Endodermal cell (in vitro differentiated cells): ENCODE measurements around the gene KERA. TPM values are rescaled to one million over a fixed set of nuclear protein-coding genes. Genes with fewer than 3 reads are reported as not detected.

ENCODE experiments used
- DNase-seq: peaks from one replicate; pipeline ENCODE4 v3.0.0-alpha.2; 2017
- H3K27ac ChIP-seq: 2 replicates; pipeline ENCODE4 v1.5.1; 2013; ENCODE audit warnings: mild to moderate bottlenecking, low read depth, low read length, moderate library complexity
- H3K27me3 ChIP-seq: 2 replicates; pipeline ENCODE4 v1.6.1; 2013; ENCODE audit warnings: mild to moderate bottlenecking, low read length, moderate library complexity; ENCODE audit not compliant: insufficient read depth, control insufficient read depth, poor library complexity, severe bottlenecking
- H3K36me3 ChIP-seq: 2 replicates; pipeline ENCODE4 v1.7.0; 2013; ENCODE audit warnings: mild to moderate bottlenecking, low read length, moderate library complexity; ENCODE audit not compliant: control insufficient read depth, insufficient read depth
- H3K4me1 ChIP-seq: one replicate; pipeline ENCODE4 v1.7.0; 2013; ENCODE audit warnings: low read length; ENCODE audit not compliant: control insufficient read depth, insufficient read depth
- H3K4me3 ChIP-seq: 2 replicates; pipeline ENCODE4 v1.5.1; 2013; ENCODE audit warnings: mild to moderate bottlenecking, low read length, moderate library complexity
- H3K9ac ChIP-seq: 2 replicates; pipeline ENCODE4 v1.6.1; 2013; ENCODE audit warnings: mild to moderate bottlenecking, low read length, moderate library complexity; ENCODE audit not compliant: poor library complexity, severe bottlenecking; ENCODE audit errors: extremely low read depth
- H3K9me3 ChIP-seq: 2 replicates; pipeline ENCODE4 v1.6.1; 2013; ENCODE audit warnings: mild to moderate bottlenecking, low read length, moderate library complexity; ENCODE audit not compliant: control insufficient read depth
- H3K27ac Mint-ChIP-seq: 2 replicates; pipeline ENCODE4 v1.8.0; 2020; ENCODE audit warnings: mixed read lengths
- H3K27me3 Mint-ChIP-seq: 2 replicates; pipeline ENCODE4 v1.8.0; 2021; ENCODE audit warnings: mild to moderate bottlenecking, mixed read lengths; ENCODE audit not compliant: insufficient read depth
- H3K36me3 Mint-ChIP-seq: 2 replicates; pipeline ENCODE4 v1.8.0; 2020; ENCODE audit warnings: low read depth, mixed read lengths
- H3K4me1 Mint-ChIP-seq: 2 replicates; pipeline ENCODE4 v1.8.0; 2020; ENCODE audit warnings: mixed read lengths
- H3K4me3 Mint-ChIP-seq: 2 replicates; pipeline ENCODE4 v1.8.0; 2020; ENCODE audit warnings: mild to moderate bottlenecking, moderate library complexity, mixed read lengths
- H3K9me3 Mint-ChIP-seq: 2 replicates; pipeline ENCODE4 v1.8.0; 2020; ENCODE audit warnings: mild to moderate bottlenecking, mixed read lengths
- WGBS, 2 experiments: methylation state at CpG; one replicate each; pipeline versions ENCODE4 v1.1.5 to v1.1.7; 2013; ENCODE audit warnings: missing lambda C conversion rate in 2 of 2, mixed read lengths in 1 of 2; ENCODE audit not compliant: insufficient coverage in 1 of 2, insufficient read length in 1 of 2; 5-methylcytosine and 5-hydroxymethylcytosine counted together
- total RNA-seq, 2 donors: library from RNA; stranded (reverse); fragmentation: NEBNext Ultra II Directional in 1 of 2; extraction: Animal tissue kit (Norgen Biotek cat#: 25700) in 1 of 2; gene quantifications; 2 replicates in 1 of 2; 3 replicates in 1 of 2; pipeline ENCODE4 v1.2.1, GENCODE V29; 2021
- TF ChIP-seq, protein P1 (sequence below): fragments of 200-600 bp; sonication (generic); conservative IDR thresholded peaks from 2 replicates; pipeline ENCODE4 v1.5.0; 2021; ENCODE audit warnings: antibody characterized with exemption, mild to moderate bottlenecking

Gene KERA
- total RNA-seq, 2 donors from 2014 or later = not detected

DNA sequence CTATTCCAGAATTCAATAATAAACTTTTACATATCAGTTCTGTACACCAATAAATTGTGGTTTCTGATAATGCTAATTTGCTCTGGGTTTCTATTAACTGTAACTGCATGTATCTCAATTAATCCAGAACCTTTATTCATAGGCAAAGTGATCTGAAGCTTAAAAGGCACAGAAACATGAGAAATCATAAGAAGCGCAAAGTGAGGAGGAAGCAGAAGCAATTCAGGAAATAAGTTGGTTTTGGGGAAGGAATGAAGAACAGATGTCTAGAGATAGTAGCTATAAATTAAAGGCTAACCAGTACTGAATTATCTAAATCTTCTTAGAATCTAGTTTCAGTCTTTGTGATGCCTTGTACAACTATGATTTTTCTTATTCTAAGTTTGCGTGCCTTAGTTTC lies 24.6 kb downstream of the KERA start:
- 90% methylated on average over 2 of the region's 2 CpGs; no CpG with 5 or more reads in 1 of the 2 experiments for WGBS, 2 experiments
- H3K9me3 Mint-ChIP-seq = no peaks in the 10 kb centered on the region
- Histone ChIP-seq H3K27me3 (no peaks in the 10 kb centered on the region), H3K4me3 (no peak overlapping the region), H3K36me3 (no peaks in the 10 kb centered on the region), H3K27ac (no peak overlapping the region), H3K9me3 (no peaks in the 10 kb centered on the region), H3K4me1 (no peaks in the 10 kb centered on the region), H3K9ac (no peak overlapping the region)
- H3K4me1 Mint-ChIP-seq = no peaks in the 10 kb centered on the region
- TF ChIP-seq, protein P1, sequence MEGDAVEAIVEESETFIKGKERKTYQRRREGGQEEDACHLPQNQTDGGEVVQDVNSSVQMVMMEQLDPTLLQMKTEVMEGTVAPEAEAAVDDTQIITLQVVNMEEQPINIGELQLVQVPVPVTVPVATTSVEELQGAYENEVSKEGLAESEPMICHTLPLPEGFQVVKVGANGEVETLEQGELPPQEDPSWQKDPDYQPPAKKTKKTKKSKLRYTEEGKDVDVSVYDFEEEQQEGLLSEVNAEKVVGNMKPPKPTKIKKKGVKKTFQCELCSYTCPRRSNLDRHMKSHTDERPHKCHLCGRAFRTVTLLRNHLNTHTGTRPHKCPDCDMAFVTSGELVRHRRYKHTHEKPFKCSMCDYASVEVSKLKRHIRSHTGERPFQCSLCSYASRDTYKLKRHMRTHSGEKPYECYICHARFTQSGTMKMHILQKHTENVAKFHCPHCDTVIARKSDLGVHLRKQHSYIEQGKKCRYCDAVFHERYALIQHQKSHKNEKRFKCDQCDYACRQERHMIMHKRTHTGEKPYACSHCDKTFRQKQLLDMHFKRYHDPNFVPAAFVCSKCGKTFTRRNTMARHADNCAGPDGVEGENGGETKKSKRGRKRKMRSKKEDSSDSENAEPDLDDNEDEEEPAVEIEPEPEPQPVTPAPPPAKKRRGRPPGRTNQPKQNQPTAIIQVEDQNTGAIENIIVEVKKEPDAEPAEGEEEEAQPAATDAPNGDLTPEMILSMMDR = no peak
- no peaks in the 10 kb centered on the region for H3K36me3 Mint-ChIP-seq
- no peak overlapping the region for H3K27ac Mint-ChIP-seq
- H3K4me3 Mint-ChIP-seq = no peak overlapping the region
- no peak for DNase-seq
- H3K27me3 Mint-ChIP-seq = no peaks in the 10 kb centered on the region

DNA sequence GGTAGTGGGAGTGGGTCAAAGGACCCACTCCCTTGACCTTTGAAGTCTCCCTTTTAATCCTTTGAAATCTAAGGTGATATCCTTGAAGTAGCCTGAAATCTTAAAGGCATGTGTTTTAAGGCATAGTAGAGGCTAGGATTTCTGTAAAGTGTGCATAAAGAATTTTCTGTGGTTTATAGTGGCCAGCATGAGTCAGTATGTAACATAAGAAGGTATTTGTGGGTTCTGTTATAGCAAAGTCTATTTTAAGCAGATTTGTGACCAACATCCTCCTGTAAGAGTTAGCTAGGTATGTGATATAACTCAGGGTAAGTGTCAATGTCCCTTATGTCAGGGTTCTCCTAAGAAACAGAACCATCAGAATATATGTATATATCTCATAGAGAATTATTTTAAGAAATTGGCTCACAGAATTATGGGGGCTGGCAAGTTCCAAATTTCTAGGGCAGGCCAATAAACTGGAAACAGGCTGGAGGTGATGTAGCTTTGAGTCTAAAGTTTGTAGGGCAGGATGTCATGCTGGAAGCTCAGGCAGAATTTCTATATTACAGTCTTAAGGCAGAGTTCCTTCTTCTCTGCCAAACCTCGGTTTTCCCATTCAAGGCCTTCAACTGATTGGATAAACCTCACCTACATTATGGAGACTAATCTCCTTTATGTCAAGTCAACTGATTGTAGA lies 34.4 kb downstream of the KERA start:
- Mint-ChIP-seq H3K9me3 (peaks cover 10% of the 10 kb centered on the region), H3K4me3 (no peak overlapping the region), H3K27ac (no peak overlapping the region), H3K27me3 (no peaks in the 10 kb centered on the region), H3K4me1 (no peaks in the 10 kb centered on the region), H3K36me3 (no peaks in the 10 kb centered on the region)
- no peaks in the 10 kb centered on the region for H3K36me3 ChIP-seq
- no peak overlapping the region for H3K4me3 ChIP-seq
- DNase-seq = no peak
- H3K27ac ChIP-seq = no peak overlapping the region
- H3K9ac ChIP-seq = no peak overlapping the region
- peaks cover 6% of the 10 kb centered on the region for H3K9me3 ChIP-seq
- no peaks in the 10 kb centered on the region for H3K27me3 ChIP-seq
- TF ChIP-seq, protein P1 = no peak
- H3K4me1 ChIP-seq = no peaks in the 10 kb centered on the region
- WGBS, 2 experiments = 93% methylated on average over 1 of the region's 1 CpG; no CpG with 5 or more reads in 1 of the 2 experiments

DNA sequence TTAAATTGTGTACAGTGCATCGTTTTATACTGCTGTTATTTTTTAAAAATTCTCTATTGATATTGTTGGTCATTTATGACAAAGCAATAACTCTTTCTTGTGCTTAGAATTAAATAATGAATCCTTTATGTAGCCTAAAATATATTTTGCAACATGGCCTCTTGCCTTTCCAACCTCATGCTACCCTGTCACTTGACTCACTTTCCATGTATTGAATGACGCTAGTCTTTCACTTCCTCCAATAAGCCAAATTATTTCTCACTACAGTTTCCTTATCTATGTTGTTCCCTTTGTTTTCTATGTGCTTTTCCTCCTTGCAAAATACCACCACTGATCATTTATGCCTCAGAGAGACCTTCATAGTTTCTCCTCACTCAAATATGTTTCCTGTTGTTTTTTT lies 36.7 kb downstream of the KERA start:
- Histone ChIP-seq H3K27ac (no peak overlapping the region), H3K36me3 (no peaks in the 10 kb centered on the region), H3K9me3 (peaks cover 6% of the 10 kb centered on the region), H3K4me1 (no peaks in the 10 kb centered on the region), H3K27me3 (no peaks in the 10 kb centered on the region), H3K4me3 (no peak overlapping the region), H3K9ac (no peak overlapping the region)
- no peak for DNase-seq
- H3K4me1 Mint-ChIP-seq = no peaks in the 10 kb centered on the region
- no peak overlapping the region for H3K27ac Mint-ChIP-seq
- peaks cover 10% of the 10 kb centered on the region for H3K9me3 Mint-ChIP-seq
- H3K27me3 Mint-ChIP-seq = no peaks in the 10 kb centered on the region
- H3K36me3 Mint-ChIP-seq = no peaks in the 10 kb centered on the region
- 89 to 92% methylated on average over 1 of the region's 2 CpGs for WGBS, 2 experiments
- TF ChIP-seq, protein P1 = no peak
- no peak overlapping the region for H3K4me3 Mint-ChIP-seq
